CD4-positive, alpha-beta T cell (primary cell): ENCODE measurements around the gene YDJC. TPM values are rescaled to one million over a fixed set of nuclear protein-coding genes. Genes with fewer than 3 reads are reported as not detected.

ENCODE experiments used
- ATAC-seq: fragments of 200-7000 bp; cut with Tn5 transposase; one replicate; pipeline ENCODE4 v1.10.0; 2022; ENCODE audit warnings: mild to moderate bottlenecking; ENCODE audit not compliant: poor library complexity
- CTCF ChIA-PET: fragments of 350-600 bp; sonication (Branson Sonifier 250); formaldehyde crosslinking; loops from one replicate; lab custom pipeline; 2021; ENCODE audit warnings: antibody characterized with exemption, inconsistent platforms; lab: Charles Lee
- POLR2A ChIA-PET: fragments of 350-600 bp; sonication (Branson Sonifier 250); formaldehyde crosslinking; loops from one replicate; lab custom pipeline; 2021; ENCODE audit warnings: antibody characterized with exemption, inconsistent platforms; lab: Charles Lee
- DNase-seq, 14 experiments: peaks; one replicate each; pipeline ENCODE4 v3.0.0-alpha.2; 2013 to 2020; ENCODE audit warnings: mixed read lengths in 2 of 14
- H3K27ac ChIP-seq, 2 donors: one replicate each; pipeline versions ENCODE4 v1.5.1 to v1.7.0; 2013; ENCODE audit warnings: low read length in 2 of 2, low read depth in 1 of 2, mild to moderate bottlenecking in 1 of 2
- H3K27me3 ChIP-seq, 2 experiments: 1 replicate in 1 of 2; 2 replicates in 1 of 2; pipeline versions ENCODE4 v1.6.1 to v1.7.0; 2013; ENCODE audit warnings: low read length in 2 of 2, control low read depth in 1 of 2, mild to moderate bottlenecking in 1 of 2, moderate library complexity in 1 of 2; ENCODE audit not compliant: insufficient read depth in 2 of 2, control insufficient read depth in 1 of 2
- H3K36me3 ChIP-seq: one replicate; pipeline ENCODE4 v1.6.1; 2013; ENCODE audit warnings: low read length, control low read depth; ENCODE audit not compliant: insufficient read depth
- H3K4me1 ChIP-seq: one replicate; pipeline ENCODE4 v1.6.1; 2013; ENCODE audit warnings: low read length, control low read depth; ENCODE audit not compliant: insufficient read depth
- H3K4me3 ChIP-seq: one replicate; pipeline ENCODE4 v1.5.1; 2013; ENCODE audit warnings: mild to moderate bottlenecking, low read length, moderate library complexity
- H3K9me3 ChIP-seq, 2 experiments: 1 replicate in 1 of 2; 2 replicates in 1 of 2; pipeline versions ENCODE4 v1.6.1 to v1.7.0; 2013; ENCODE audit warnings: low read length in 2 of 2, mild to moderate bottlenecking in 2 of 2, control low read depth in 1 of 2, moderate library complexity in 1 of 2; ENCODE audit not compliant: control insufficient read depth in 1 of 2, insufficient read depth in 1 of 2
- H3K27ac Mint-ChIP-seq: one replicate; pipeline ENCODE4 v1.8.0; 2020; ENCODE audit warnings: mixed read lengths
- H3K27me3 Mint-ChIP-seq: one replicate; pipeline ENCODE4 v1.8.0; 2021; ENCODE audit warnings: mixed read lengths
- H3K36me3 Mint-ChIP-seq: one replicate; pipeline ENCODE4 v1.8.0; 2021; ENCODE audit warnings: low read depth, mixed read lengths
- H3K4me1 Mint-ChIP-seq: one replicate; pipeline ENCODE4 v1.8.0; 2021; ENCODE audit warnings: low read depth, mixed read lengths
- H3K4me3 Mint-ChIP-seq: one replicate; pipeline ENCODE4 v1.8.0; 2020; ENCODE audit warnings: mild to moderate bottlenecking, mixed read lengths
- H3K9me3 Mint-ChIP-seq: one replicate; pipeline ENCODE4 v1.8.0; 2020; ENCODE audit warnings: mixed read lengths
- intact Hi-C, 2 experiments: fragments of 100-400 bp; cut with DNase I in 1 of 2; cut with micrococcal nuclease in 1 of 2; formaldehyde crosslinking; loops; one replicate each; pipeline versions ENCODE4 v1.15.1 to v1.9.0; 2023 to 2025; cut with DNase I, micrococcal nuclease
- total RNA-seq, 174 experiments: library from RNA in 2 of 174; stranded (reverse) in 2 of 174; gene quantifications; one replicate each; pipeline ENCODE4 v1.2.3 and lab custom pipeline; 2021 to 2026
- TF ChIP-seq, protein P1 (sequence below): fragments of 200-600 bp; IDR thresholded peaks from one replicate; pipeline ENCODE4 v1.8.0; 2022; ENCODE audit warnings: antibody characterized with exemption, mild to moderate bottlenecking

Gene YDJC
- total RNA-seq, 2 experiments from 2014 or later, result 23.9 to 25.2 TPM

- peaks cover 44% of the 10 kb centered on the region for H3K4me1 ChIP-seq
- Mint-ChIP-seq H3K4me3 (no peak overlapping the region), H3K4me1 (peaks cover 71% of the 10 kb centered on the region), H3K27me3 (no peaks in the 10 kb centered on the region), H3K27ac (peak overlapping the region; percentile 25), H3K36me3 (peaks cover 70% of the 10 kb centered on the region), H3K9me3 (no peaks in the 10 kb centered on the region)
- no peak overlapping the region for H3K4me3 ChIP-seq
- no peaks in the 10 kb centered on the region for H3K27me3 ChIP-seq
- peaks cover 65% of the 10 kb centered on the region for H3K36me3 ChIP-seq
- H3K27ac ChIP-seq, result no peak overlapping the region
- CTCF ChIA-PET, result no interaction called here
- intact Hi-C loops, result no loop called here
- no peak for ATAC-seq
- TF ChIP-seq, protein P1, sequence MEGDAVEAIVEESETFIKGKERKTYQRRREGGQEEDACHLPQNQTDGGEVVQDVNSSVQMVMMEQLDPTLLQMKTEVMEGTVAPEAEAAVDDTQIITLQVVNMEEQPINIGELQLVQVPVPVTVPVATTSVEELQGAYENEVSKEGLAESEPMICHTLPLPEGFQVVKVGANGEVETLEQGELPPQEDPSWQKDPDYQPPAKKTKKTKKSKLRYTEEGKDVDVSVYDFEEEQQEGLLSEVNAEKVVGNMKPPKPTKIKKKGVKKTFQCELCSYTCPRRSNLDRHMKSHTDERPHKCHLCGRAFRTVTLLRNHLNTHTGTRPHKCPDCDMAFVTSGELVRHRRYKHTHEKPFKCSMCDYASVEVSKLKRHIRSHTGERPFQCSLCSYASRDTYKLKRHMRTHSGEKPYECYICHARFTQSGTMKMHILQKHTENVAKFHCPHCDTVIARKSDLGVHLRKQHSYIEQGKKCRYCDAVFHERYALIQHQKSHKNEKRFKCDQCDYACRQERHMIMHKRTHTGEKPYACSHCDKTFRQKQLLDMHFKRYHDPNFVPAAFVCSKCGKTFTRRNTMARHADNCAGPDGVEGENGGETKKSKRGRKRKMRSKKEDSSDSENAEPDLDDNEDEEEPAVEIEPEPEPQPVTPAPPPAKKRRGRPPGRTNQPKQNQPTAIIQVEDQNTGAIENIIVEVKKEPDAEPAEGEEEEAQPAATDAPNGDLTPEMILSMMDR, result no peak
- H3K9me3 ChIP-seq, result no peaks in the 10 kb centered on the region
- no peak for DNase-seq
- POLR2A ChIA-PET, result no interaction called here
Observed at GRCh38 chr22:21591695-21592094, 38.1 kb downstream of the YDJC start.

GRCh38 chr22:21590809-21591641 is 38.8 kb downstream of the YDJC start:
- no peaks in the 10 kb centered on the region for H3K9me3 Mint-ChIP-seq
- H3K4me1 ChIP-seq, result peaks cover 46% of the 10 kb centered on the region
- DNase-seq (no peak), ATAC-seq (no peak)
- H3K4me3 Mint-ChIP-seq, result peak overlapping the region; percentile 38
- peaks cover 65% of the 10 kb centered on the region for H3K36me3 Mint-ChIP-seq
- H3K27me3 Mint-ChIP-seq, result no peaks in the 10 kb centered on the region
- no peaks in the 10 kb centered on the region for H3K27me3 ChIP-seq
- no peak overlapping the region for H3K4me3 ChIP-seq
- peak overlapping the region; percentile 25 for H3K27ac Mint-ChIP-seq
- TF ChIP-seq, protein P1, result no peak
- ChIA-PET POLR2A (no interaction called here), CTCF (no interaction called here)
- intact Hi-C loops, result no loop called here
- H3K4me1 Mint-ChIP-seq, result peaks cover 71% of the 10 kb centered on the region
- H3K9me3 ChIP-seq, result no peaks in the 10 kb centered on the region
- no peak overlapping the region for H3K27ac ChIP-seq
- peaks cover 59% of the 10 kb centered on the region for H3K36me3 ChIP-seq

GRCh38 chr22:21589396-21589795 is 40.4 kb downstream of the YDJC start:
- intact Hi-C loops, result no loop called here
- H3K36me3 Mint-ChIP-seq, result peaks cover 56% of the 10 kb centered on the region
- TF ChIP-seq, protein P1, result no peak
- ChIA-PET POLR2A (no interaction called here), CTCF (no interaction called here)
- DNase-seq, result no peak
- Histone ChIP-seq H3K36me3 (peaks cover 48% of the 10 kb centered on the region), H3K27ac (no peak overlapping the region), H3K4me1 (peaks cover 55% of the 10 kb centered on the region), H3K27me3 (no peaks in the 10 kb centered on the region), H3K9me3 (no peaks in the 10 kb centered on the region), H3K4me3 (no peak overlapping the region)
- H3K27ac Mint-ChIP-seq, result peak overlapping the region; percentile 25
- H3K4me3 Mint-ChIP-seq, result no peak overlapping the region
- H3K27me3 Mint-ChIP-seq, result no peaks in the 10 kb centered on the region
- ATAC-seq, result no peak
- H3K9me3 Mint-ChIP-seq, result no peaks in the 10 kb centered on the region
- H3K4me1 Mint-ChIP-seq, result peaks cover 67% of the 10 kb centered on the region
